A673 (cell line): ENCODE data around the gene PCBD1. TPM values are rescaled to one million over a fixed set of nuclear protein-coding genes. Genes with fewer than 3 reads are reported as not detected.

Experiments
- BruUV-seq: library from RNA; stranded (reverse); fragments of 400-500 nt; replicated peaks from 2 replicates; lab custom pipeline; 2021; lab: Mats Ljungman, UMichigan
- CTCF ChIA-PET: fragments of 300-600 bp; sonication (Branson Sonifier 250); formaldehyde crosslinking; loops from one replicate; lab custom pipeline; 2022; ENCODE audit warnings: antibody characterized with exemption; lab: Charles Lee
- POLR2A ChIA-PET: fragments of 300-600 bp; sonication (Branson Sonifier 250); formaldehyde crosslinking; loops from one replicate; lab custom pipeline; 2022; ENCODE audit warnings: antibody characterized with exemption; ENCODE audit not compliant: low non-redundant PET; lab: Charles Lee
- DNase-seq: peaks from one replicate; pipeline ENCODE4 v3.0.0-alpha.2; 2015; ENCODE audit warnings: low spot score
- H3K27ac ChIP-seq: fragments of 200-600 bp; sonication (generic); 2 replicates; pipeline ENCODE4 v1.5.1; 2016; ENCODE audit warnings: mixed run types, low read depth, mild to moderate bottlenecking, mixed read lengths, antibody characterized with exemption, low read length; ENCODE audit not compliant: poor library complexity, severe bottlenecking
- H3K27me3 ChIP-seq: fragments of 200-600 bp; sonication (generic); replicated peaks from 2 replicates; pipeline ENCODE4 v1.6.1; 2017; ENCODE audit warnings: mixed run types, low read depth, mild to moderate bottlenecking, mixed read lengths, antibody characterized with exemption, low read length; ENCODE audit not compliant: insufficient read depth, poor library complexity
- H3K36me3 ChIP-seq: fragments of 200-600 bp; sonication (generic); 2 replicates; pipeline ENCODE4 v1.6.1; 2016; ENCODE audit warnings: mixed run types, mild to moderate bottlenecking, mixed read lengths, antibody characterized with exemption, low read length; ENCODE audit not compliant: insufficient read depth, poor library complexity, severe bottlenecking
- H3K4me1 ChIP-seq: fragments of 200-600 bp; sonication (generic); 2 replicates; pipeline ENCODE4 v1.6.1; 2017; ENCODE audit warnings: mixed run types, mild to moderate bottlenecking, mixed read lengths, antibody characterized with exemption, low read length; ENCODE audit not compliant: insufficient read depth, poor library complexity, severe bottlenecking
- H3K4me3 ChIP-seq: fragments of 200-600 bp; sonication (generic); 2 replicates; pipeline ENCODE4 v1.5.1; 2016; ENCODE audit warnings: low read depth, mixed run types, mild to moderate bottlenecking, mixed read lengths, low read length; ENCODE audit not compliant: poor library complexity, severe bottlenecking
- H3K9me3 ChIP-seq: fragments of 200-600 bp; sonication (generic); 2 replicates; pipeline ENCODE4 v1.6.1; 2016; ENCODE audit warnings: mixed run types, low read depth, mild to moderate bottlenecking, mixed read lengths, antibody characterized with exemption, low read length; ENCODE audit not compliant: poor library complexity, severe bottlenecking
- EZH2 ChIP-seq: fragments of 200-600 bp; sonication (generic); IDR thresholded peaks from 2 replicates; pipeline ENCODE4 v1.6.1; 2017; ENCODE audit warnings: borderline replicate concordance, low read depth, mild to moderate bottlenecking, mixed read lengths, antibody characterized with exemption, low read length; ENCODE audit not compliant: poor library complexity, severe bottlenecking
- intact Hi-C: fragments of 100-400 bp; cut with micrococcal nuclease; formaldehyde crosslinking; loops from one replicate; pipeline ENCODE4 v1.10.0; 2022; ENCODE audit not compliant: unreplicated experiment
- total RNA-seq: library from RNA; stranded (reverse); gene quantifications from 2 replicates; pipeline ENCODE4 v1.2.3, GENCODE V29; 2021
- TF ChIP-seq, protein P1 (sequence below): fragments of 300-800, 200-600 bp; sonication (generic); conservative IDR thresholded peaks from 2 replicates; pipeline ENCODE4 v1.5.1; 2017; ENCODE audit warnings: low read depth, mild to moderate bottlenecking, antibody characterized with exemption, low read length, moderate library complexity, mixed read lengths

Gene PCBD1
- total RNA-seq, 1 experiment from 2014 or later: 41.2 TPM

DNA sequence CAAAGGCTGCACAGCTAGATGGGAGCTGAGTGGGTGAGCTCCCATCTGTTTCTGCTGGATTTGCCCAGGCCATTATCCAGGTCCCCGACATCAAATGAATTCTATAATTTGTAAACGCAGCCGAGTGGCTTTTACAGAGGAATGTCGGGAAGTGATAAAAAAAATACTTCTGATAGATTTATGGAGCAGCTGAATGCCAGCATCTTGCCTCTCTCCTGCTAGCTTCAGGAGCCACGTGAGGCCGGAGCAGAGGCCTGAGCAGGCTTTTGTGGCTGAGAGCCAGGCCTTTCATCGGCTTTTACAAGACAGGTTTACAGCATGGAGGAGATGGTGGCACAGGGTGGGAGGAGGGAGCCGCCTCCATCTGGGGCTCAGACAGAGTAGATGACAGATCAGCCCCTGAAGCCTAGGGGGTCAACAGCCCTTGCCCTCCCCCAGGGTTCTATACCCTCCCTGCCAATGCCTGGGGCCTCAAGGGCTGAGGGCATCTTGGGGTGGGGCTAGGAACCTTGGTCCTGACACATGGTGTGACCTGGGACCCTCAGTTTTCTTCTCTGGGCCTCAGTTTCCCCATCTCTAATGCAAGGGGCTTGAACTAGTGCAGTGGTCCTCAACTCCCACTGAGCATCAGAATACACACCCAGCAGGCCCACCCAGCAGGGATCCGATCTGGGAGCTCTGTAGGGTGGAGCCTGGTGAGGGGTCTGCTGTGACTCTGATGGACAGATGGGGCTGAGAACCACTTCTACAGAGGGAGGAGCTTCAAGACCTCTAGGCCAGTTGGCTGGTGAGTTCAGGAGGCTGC lies 44.2 kb upstream of the PCBD1 start:
- Histone ChIP-seq H3K4me1 (peaks cover 3% of the 10 kb centered on the region), H3K27ac (no peak overlapping the region)

GRCh38 chr10:70931168-70931815 lies 42.9 kb upstream of the PCBD1 start:
- POLR2A ChIA-PET: no interaction called here
- no TSS peak for BruUV-seq
- Histone ChIP-seq H3K36me3 (no peaks in the 10 kb centered on the region), H3K9me3 (no peaks in the 10 kb centered on the region), H3K27ac (no peak overlapping the region), H3K4me3 (no peak overlapping the region), H3K27me3 (no peaks in the 10 kb centered on the region), H3K4me1 (peaks cover 7% of the 10 kb centered on the region)
- CTCF ChIA-PET: no interaction called here
- no peak for TF ChIP-seq EZH2
- no peak for DNase-seq
- intact Hi-C loops: no loop called here

More for the DNA sequence above, 44.2 kb upstream of the PCBD1 start:
- DNase-seq: peak; percentile 10
- H3K9me3 ChIP-seq: no peaks in the 10 kb centered on the region
- H3K27me3 ChIP-seq: no peaks in the 10 kb centered on the region
- no peaks in the 10 kb centered on the region for H3K36me3 ChIP-seq
- POLR2A ChIA-PET: no interaction called here
- H3K4me3 ChIP-seq: no peak overlapping the region
- no TSS peak for BruUV-seq
- CTCF ChIA-PET: no interaction called here
- TF ChIP-seq, protein P1, sequence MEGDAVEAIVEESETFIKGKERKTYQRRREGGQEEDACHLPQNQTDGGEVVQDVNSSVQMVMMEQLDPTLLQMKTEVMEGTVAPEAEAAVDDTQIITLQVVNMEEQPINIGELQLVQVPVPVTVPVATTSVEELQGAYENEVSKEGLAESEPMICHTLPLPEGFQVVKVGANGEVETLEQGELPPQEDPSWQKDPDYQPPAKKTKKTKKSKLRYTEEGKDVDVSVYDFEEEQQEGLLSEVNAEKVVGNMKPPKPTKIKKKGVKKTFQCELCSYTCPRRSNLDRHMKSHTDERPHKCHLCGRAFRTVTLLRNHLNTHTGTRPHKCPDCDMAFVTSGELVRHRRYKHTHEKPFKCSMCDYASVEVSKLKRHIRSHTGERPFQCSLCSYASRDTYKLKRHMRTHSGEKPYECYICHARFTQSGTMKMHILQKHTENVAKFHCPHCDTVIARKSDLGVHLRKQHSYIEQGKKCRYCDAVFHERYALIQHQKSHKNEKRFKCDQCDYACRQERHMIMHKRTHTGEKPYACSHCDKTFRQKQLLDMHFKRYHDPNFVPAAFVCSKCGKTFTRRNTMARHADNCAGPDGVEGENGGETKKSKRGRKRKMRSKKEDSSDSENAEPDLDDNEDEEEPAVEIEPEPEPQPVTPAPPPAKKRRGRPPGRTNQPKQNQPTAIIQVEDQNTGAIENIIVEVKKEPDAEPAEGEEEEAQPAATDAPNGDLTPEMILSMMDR: no peak
- TF ChIP-seq EZH2: no peak
- intact Hi-C loops: no loop called here

DNA sequence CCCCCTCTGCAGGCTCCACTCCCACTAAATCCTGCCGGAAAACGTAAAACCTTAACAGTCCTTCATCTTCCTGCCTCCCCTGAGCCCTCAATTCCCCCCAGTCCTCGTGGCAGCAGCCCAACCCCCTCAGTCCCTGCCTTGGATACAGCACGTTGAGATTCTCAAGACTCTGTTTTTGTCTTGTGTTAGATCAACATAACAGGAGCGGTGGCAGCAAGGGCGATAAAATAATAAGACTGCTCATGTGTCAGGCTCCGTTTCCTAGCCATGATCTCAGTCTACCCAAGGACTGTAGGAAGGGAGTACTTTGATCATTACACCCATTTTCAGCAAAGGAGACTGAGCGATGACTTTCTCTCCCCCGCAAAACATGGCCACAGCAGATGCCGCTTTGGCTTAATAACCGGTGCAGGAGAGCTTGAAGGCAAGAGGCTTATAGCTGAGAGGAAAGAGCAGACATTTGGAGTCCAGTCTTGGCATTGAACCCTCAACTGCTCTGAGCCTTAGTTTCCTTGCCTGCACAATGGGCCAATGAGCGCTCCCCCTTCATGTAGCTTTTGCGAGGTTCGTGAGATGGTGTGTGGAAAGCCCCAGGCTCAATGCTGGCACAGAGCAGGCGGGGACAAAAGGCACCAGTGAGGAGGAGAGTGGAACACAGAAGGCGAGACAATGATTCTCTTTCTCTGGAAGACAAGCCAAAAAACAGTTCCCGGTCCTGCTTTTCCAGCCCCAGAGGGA lies 42.1 kb upstream of the PCBD1 start:
- DNase-seq: no peak
- H3K4me3 ChIP-seq: no peak overlapping the region
- no peaks in the 10 kb centered on the region for H3K27me3 ChIP-seq
- ChIA-PET POLR2A (no interaction called here), CTCF (no interaction called here)
- no peaks in the 10 kb centered on the region for H3K9me3 ChIP-seq
- no peaks in the 10 kb centered on the region for H3K36me3 ChIP-seq
- TF ChIP-seq EZH2: no peak
- TF ChIP-seq, protein P1: no peak
- H3K27ac ChIP-seq: no peak overlapping the region
- no TSS peak for BruUV-seq
- intact Hi-C loops: no loop called here
- peaks cover 7% of the 10 kb centered on the region for H3K4me1 ChIP-seq
